ENCODE data around the gene NISCH.

Gene NISCH

GRCh38 chr3:52446042-52446441 lies 9.4 kb upstream of the NISCH start:
- no peak overlapping the region for H3K4me3 ChIP-seq (replicated peaks; ENCODE audit: insufficient read depth, low read length)

GRCh38 chr3:52446631-52447511 lies 8.5 kb upstream of the NISCH start:
- no peak overlapping the region for H3K4me3 ChIP-seq (replicated peaks; ENCODE audit: insufficient read depth, low read length)
- TF ChIP-seq POLR2AphosphoS5 (IDR thresholded peaks at IDR 0.05; ENCODE audit: low read depth): no peak
- TF ChIP-seq CTCF (IDR thresholded peaks at IDR 0.05; ENCODE audit: insufficient read depth, low read length): peak; percentile 99
- H3K27me3 ChIP-seq (ENCODE audit: insufficient read depth, poor library complexity, severe bottlenecking): no peaks in the 10 kb centered on the region
- peak; percentile 55 to 71 for DNase-seq (ENCODE audit: low read depth in 1 of 2, low spot score in 1 of 2)
- H3K27ac ChIP-seq (replicated peaks): no peak overlapping the region

More at GRCh38 chr3:52446042-52446441, 9.4 kb upstream of the NISCH start:
- DNase-seq (ENCODE audit: low read depth in 1 of 2, low spot score in 1 of 2): no peak
- TF ChIP-seq POLR2AphosphoS5 (IDR thresholded peaks at IDR 0.05; ENCODE audit: low read depth): no peak
- no peak for TF ChIP-seq REST (IDR thresholded peaks at IDR 0.05; ENCODE audit: insufficient replicate concordance, low read depth)
- no peak for TF ChIP-seq GABPA (IDR thresholded peaks at IDR 0.05; ENCODE audit: low read depth)
- no peak for TF ChIP-seq CTCF (IDR thresholded peaks at IDR 0.05; ENCODE audit: insufficient read depth, low read length)
- TF ChIP-seq SPI1 (IDR thresholded peaks at IDR 0.05; ENCODE audit: borderline replicate concordance, low read depth): no peak
- Histone ChIP-seq H3K27me3 (ENCODE audit: insufficient read depth, poor library complexity, severe bottlenecking) (no peaks in the 10 kb centered on the region), H3K27ac (replicated peaks) (no peak overlapping the region)

GRCh38 chr3:52447512-52448355 lies 7.7 kb upstream of the NISCH start:
- DNase-seq (ENCODE audit: low read depth in 1 of 2, low spot score in 1 of 2): no peak
- H3K27ac ChIP-seq (replicated peaks): no peak overlapping the region
- no peak for TF ChIP-seq POLR2AphosphoS5 (IDR thresholded peaks at IDR 0.05; ENCODE audit: low read depth)
- no peak for TF ChIP-seq SPI1 (IDR thresholded peaks at IDR 0.05; ENCODE audit: borderline replicate concordance, low read depth)
- no peak for TF ChIP-seq CTCF (IDR thresholded peaks at IDR 0.05; ENCODE audit: insufficient read depth, low read length)

GRCh38 chr3:52450489-52451236 lies 4.7 kb upstream of the NISCH start:
- Histone ChIP-seq H3K27ac (replicated peaks) (no peak overlapping the region), H3K27me3 (ENCODE audit: insufficient read depth, poor library complexity, severe bottlenecking) (no peaks in the 10 kb centered on the region), H3K4me3 (replicated peaks; ENCODE audit: insufficient read depth, low read length) (no peak overlapping the region)
- no peak for TF ChIP-seq REST (IDR thresholded peaks at IDR 0.05; ENCODE audit: insufficient replicate concordance, low read depth)
- no peak for DNase-seq (ENCODE audit: low read depth in 1 of 2, low spot score in 1 of 2)

More at GRCh38 chr3:52447512-52448355, 7.7 kb upstream of the NISCH start:
- H3K4me3 ChIP-seq (replicated peaks; ENCODE audit: insufficient read depth, low read length): no peak overlapping the region
- no peaks in the 10 kb centered on the region for H3K27me3 ChIP-seq (ENCODE audit: insufficient read depth, poor library complexity, severe bottlenecking)

Data from HL-60 (cell line).